ENCODE data around the gene ATG4C. TPM values are rescaled to one million over a fixed set of nuclear protein-coding genes. Genes with fewer than 3 reads are reported as not detected.

The ATG4C gene
- total RNA-seq, 1 donor = 13.5 TPM

DNA sequence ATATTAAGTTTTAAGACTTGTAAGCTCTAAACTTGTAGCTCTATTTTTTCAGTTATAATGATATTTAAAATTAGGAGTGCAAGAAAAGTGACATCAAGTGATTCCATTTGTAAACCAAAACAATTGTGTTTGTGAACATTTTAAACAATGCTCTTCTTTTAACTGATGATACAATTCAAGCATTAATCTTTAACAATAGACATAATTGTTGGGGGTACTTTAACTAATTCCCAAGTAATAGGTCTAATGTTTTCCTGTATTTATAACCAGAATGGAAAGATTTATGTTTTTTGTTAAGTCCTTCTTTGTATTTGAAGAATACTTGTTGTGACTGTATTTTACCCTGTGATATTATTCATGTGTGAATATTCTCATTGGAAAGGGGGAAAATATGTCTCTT, 6.8 kb downstream of the ATG4C start:
- TF ChIP-seq, protein P1, sequence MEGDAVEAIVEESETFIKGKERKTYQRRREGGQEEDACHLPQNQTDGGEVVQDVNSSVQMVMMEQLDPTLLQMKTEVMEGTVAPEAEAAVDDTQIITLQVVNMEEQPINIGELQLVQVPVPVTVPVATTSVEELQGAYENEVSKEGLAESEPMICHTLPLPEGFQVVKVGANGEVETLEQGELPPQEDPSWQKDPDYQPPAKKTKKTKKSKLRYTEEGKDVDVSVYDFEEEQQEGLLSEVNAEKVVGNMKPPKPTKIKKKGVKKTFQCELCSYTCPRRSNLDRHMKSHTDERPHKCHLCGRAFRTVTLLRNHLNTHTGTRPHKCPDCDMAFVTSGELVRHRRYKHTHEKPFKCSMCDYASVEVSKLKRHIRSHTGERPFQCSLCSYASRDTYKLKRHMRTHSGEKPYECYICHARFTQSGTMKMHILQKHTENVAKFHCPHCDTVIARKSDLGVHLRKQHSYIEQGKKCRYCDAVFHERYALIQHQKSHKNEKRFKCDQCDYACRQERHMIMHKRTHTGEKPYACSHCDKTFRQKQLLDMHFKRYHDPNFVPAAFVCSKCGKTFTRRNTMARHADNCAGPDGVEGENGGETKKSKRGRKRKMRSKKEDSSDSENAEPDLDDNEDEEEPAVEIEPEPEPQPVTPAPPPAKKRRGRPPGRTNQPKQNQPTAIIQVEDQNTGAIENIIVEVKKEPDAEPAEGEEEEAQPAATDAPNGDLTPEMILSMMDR (IDR thresholded peaks at IDR 0.05; ENCODE audit: insufficient read depth, low read length) = no peak
- H3K4me3 ChIP-seq (ENCODE audit: low read depth, low read length) = no peak overlapping the region
- DNase-seq (ENCODE audit: low read depth) = no peak

DNA sequence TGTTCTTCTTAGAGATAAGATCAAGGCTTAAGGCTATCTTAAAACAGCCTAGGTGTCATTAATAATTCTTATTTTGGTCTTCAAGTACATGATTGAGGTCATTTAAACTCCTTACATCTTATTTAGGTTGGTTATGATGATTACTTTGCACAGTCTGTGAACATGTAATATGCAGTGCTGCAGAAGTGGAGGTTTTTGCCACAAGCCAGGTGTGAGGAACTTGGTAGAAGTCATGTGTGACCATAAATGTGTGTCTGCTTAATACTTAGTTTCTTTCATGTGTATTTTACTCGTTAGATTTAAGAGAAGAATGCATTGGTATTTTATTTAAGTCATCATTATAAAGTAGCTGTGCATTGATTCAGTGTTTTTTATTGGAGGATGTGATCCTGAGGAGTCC, 10.1 kb downstream of the ATG4C start:
- no peak overlapping the region for H3K4me3 ChIP-seq (ENCODE audit: low read depth, low read length)
- no peak for DNase-seq (ENCODE audit: low read depth)

DNA sequence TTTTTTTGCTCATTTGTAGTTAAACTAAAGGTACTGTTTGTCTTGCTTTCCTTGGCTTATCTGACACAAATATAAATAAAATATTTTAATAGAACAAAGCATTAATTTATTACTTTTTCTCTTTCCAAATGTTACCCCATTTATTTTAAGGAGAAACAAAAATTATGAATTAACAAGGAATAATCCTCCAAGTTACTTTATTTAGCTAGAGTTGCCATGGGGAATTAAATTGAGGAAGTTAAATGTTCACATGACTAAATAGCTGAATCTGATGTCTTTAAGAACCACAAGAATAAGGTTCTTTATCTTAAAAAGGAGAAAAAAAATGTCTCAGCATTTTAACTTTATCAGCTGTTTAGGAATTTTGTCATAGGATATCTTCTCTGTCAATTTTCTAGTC, 12.3 kb downstream of the ATG4C start:
- TF ChIP-seq, protein P1 (IDR thresholded peaks at IDR 0.05; ENCODE audit: insufficient read depth, low read length) = no peak
- no peak for DNase-seq (ENCODE audit: low read depth)
- H3K4me3 ChIP-seq (ENCODE audit: low read depth, low read length) = no peak overlapping the region

More for the DNA sequence above, 10.1 kb downstream of the ATG4C start:
- TF ChIP-seq, protein P1 (IDR thresholded peaks at IDR 0.05; ENCODE audit: insufficient read depth, low read length) = no peak

DNA sequence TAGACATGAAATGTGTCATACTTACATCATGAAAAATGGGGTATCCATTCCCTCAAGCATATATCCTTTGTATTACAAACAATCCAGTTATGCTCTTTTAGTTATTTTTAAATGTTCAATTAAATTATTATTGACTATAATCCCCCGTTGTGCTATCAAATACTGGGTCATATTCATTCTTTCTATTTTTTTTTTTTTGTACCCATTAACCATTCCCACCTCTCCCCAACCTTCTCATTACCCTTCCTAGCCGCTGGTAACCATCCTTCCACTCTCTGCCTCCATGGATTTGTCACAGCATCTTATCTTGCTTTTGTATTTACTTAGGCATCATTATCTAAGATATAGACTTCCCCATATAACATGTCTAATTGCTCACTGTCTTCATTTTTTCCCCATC, 15.8 kb downstream of the ATG4C start:
- no peak for DNase-seq (ENCODE audit: low read depth)
- no peak overlapping the region for H3K4me3 ChIP-seq (ENCODE audit: low read depth, low read length)
- TF ChIP-seq, protein P1 (IDR thresholded peaks at IDR 0.05; ENCODE audit: insufficient read depth, low read length) = no peak

DNA sequence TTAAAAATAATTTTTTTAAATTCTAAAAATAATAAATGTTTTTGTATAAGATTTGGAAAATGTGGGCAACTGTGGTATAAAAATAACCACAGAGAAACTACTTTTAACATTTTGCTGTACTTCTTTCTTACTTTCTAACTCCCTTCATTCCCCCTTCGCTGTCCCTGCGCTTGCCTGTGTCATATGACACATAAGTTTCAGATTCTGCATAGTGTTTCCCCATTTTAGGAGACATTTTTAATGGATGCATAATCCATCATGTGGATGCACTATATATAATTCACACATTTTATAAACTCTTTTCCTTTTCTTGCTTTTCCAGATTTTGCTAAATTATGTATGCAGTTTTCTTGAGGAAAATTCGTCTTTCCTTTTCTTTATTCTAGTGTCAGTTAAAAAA, 16.3 kb downstream of the ATG4C start:
- H3K4me3 ChIP-seq (ENCODE audit: low read depth, low read length) = no peak overlapping the region
- TF ChIP-seq, protein P1 (IDR thresholded peaks at IDR 0.05; ENCODE audit: insufficient read depth, low read length) = no peak
- DNase-seq (ENCODE audit: low read depth) = no peak

DNA sequence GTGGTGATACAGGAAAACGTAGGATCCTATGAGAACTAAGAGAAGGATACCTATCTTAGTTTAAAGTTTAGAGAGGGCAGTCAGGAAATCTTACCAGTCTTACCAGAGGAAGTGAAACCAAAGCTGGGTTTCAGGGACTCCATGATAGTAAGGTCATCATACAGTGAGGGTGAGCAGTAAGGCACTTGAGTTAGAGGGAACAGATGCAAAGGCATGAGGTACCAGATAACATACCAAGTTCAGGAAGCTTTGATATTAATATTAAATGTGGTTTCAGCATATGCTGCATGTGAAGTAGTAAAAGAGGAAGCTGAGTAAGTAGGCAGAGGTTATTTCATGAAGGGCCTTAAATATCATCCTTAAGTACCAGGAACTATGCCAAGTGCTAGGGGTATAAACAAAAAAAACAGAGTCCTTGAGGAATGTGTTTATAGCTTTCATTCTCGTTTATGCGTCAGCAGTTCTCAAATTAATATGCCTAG, 16.9 kb downstream of the ATG4C start:
- TF ChIP-seq, protein P1 (IDR thresholded peaks at IDR 0.05; ENCODE audit: insufficient read depth, low read length) = no peak
- H3K4me3 ChIP-seq (ENCODE audit: low read depth, low read length) = no peak overlapping the region
- DNase-seq (ENCODE audit: low read depth) = no peak

DNA sequence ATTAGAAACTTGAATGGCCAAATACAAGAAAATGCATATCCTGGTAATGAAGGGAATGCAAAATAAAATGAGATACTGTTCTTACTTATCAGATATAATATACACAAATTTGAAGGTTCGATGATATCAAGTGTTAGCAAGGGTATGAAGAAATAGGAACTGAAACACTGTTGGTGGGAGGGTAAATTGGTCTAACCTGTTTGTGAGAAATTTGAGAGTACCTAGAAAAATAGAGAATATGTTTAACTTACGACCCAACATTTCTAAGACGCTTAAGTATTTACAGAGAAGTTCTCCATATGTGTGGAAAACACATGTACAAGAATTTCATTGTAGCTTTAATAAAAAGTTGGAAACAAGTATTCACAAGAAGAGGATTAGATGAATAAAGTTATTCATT, 25.9 kb downstream of the ATG4C start:
- no peak overlapping the region for H3K4me3 ChIP-seq (ENCODE audit: low read depth, low read length)
- no peak for DNase-seq (ENCODE audit: low read depth)
- TF ChIP-seq, protein P1 (IDR thresholded peaks at IDR 0.05; ENCODE audit: insufficient read depth, low read length) = no peak

All from fibroblast of the aortic adventitia (primary cell).